ENCODE measurements around the gene LRRFIP1.

- TF ChIP-seq ZNF274 (CRISPR knock-in tag; IDR thresholded peaks at IDR 0.05) (no peak), CTCF (CRISPR knock-in tag; IDR thresholded peaks at IDR 0.05) (no peak), PLRG1 (conservative IDR thresholded peaks at IDR 0.05) (no peak), DPF2 (CRISPR knock-in tag; IDR thresholded peaks at IDR 0.05; ENCODE audit: borderline replicate concordance, low read depth) (no peak), NR2F6 (IDR thresholded peaks at IDR 0.05) (no peak), NR2F6 (CRISPR knock-in tag; IDR thresholded peaks at IDR 0.05) (no peak), ZFX (CRISPR knock-in tag; IDR thresholded peaks at IDR 0.05; ENCODE audit: low read depth) (no peak)
These were observed 95.6 kb downstream of the LRRFIP1 start for GRCh38 chr2:237723023-237723422.

Measured in HepG2 (cell line).